ENCODE results near the gene PNPLA6.

Gene PNPLA6

GRCh38 chr19:7600721-7601120 is 65.2 kb downstream of the PNPLA6 start:
- DNase-seq (ENCODE audit: low read depth, low spot score), result no peak

- no peak for DNase-seq (ENCODE audit: low read depth, low spot score)
These were observed 66.9 kb downstream of the PNPLA6 start for GRCh38 chr19:7602240-7602934.

- no peak for DNase-seq (ENCODE audit: low read depth, low spot score)
These were observed 67.5 kb downstream of the PNPLA6 start for GRCh38 chr19:7602935-7603497.

- DNase-seq (ENCODE audit: low read depth, low spot score), result no peak
These were observed 68.4 kb downstream of the PNPLA6 start for GRCh38 chr19:7603919-7604318.

GRCh38 chr19:7605490-7606222 is 70.1 kb downstream of the PNPLA6 start:
- no peak for DNase-seq (ENCODE audit: low read depth, low spot score)

GRCh38 chr19:7606289-7606688 is 70.8 kb downstream of the PNPLA6 start:
- DNase-seq (ENCODE audit: low read depth, low spot score), result no peak

GRCh38 chr19:7607212-7607873 is 71.8 kb downstream of the PNPLA6 start:
- DNase-seq (ENCODE audit: low read depth, low spot score), result no peak

- DNase-seq (ENCODE audit: low read depth, low spot score), result no peak
These were observed 72.5 kb downstream of the PNPLA6 start for GRCh38 chr19:7607874-7608560.

- DNase-seq (ENCODE audit: low read depth, low spot score), result no peak
These were observed 75.1 kb downstream of the PNPLA6 start for GRCh38 chr19:7610491-7611240.

Measured in activated naive CD8-positive, alpha-beta T cell treated with anti-CD3 and anti-CD28 coated beads, Interleukin-2, amount 50 U/mL, for 16 hours (primary cell).